HL-60 (cell line): ENCODE measurements around the gene GALNS.

Experiments
- DNase-seq, 2 experiments: peaks; one replicate each; pipeline ENCODE4 v3.0.0-alpha.2; 2010 to 2020; ENCODE audit warnings: low read depth in 1 of 2, low spot score in 1 of 2
- H3K27ac ChIP-seq: fragments of 250-450 bp; sonication (Bioruptor Pico); replicated peaks from 2 replicates; pipeline ENCODE4 v1.5.1; 2020; ENCODE audit warnings: mild to moderate bottlenecking, moderate library complexity
- H3K27me3 ChIP-seq: fragments of 250-450 bp; sonication (Bioruptor Pico); 2 replicates; pipeline ENCODE4 v1.5.1; 2021; ENCODE audit warnings: mild to moderate bottlenecking, moderate library complexity; ENCODE audit not compliant: insufficient read depth, poor library complexity, severe bottlenecking
- H3K4me3 ChIP-seq: replicated peaks from 2 replicates; pipeline ENCODE4 v1.5.1; 2011; ENCODE audit warnings: mild to moderate bottlenecking, control low read depth, low read length; ENCODE audit not compliant: insufficient read depth
- GABPA ChIP-seq: IDR thresholded peaks from 2 replicates; pipeline ENCODE4 v1.6.1; 2012; ENCODE audit warnings: low read depth
- POLR2AphosphoS5 ChIP-seq: IDR thresholded peaks from 2 replicates; pipeline ENCODE4 v1.6.1; 2012; ENCODE audit warnings: low read depth
- SPI1 ChIP-seq: IDR thresholded peaks from 2 replicates; pipeline ENCODE4 v1.6.1; 2012; ENCODE audit warnings: low read depth, mild to moderate bottlenecking, borderline replicate concordance
- long read RNA-seq: library from polyadenylated mRNA; unstranded; transcript quantifications from one replicate; pipeline ENCODE4 v2.0.0, GENCODE V29; 2020
- TF ChIP-seq, protein P1 (sequence below): IDR thresholded peaks from 2 replicates; pipeline ENCODE4 v1.6.1; 2012; ENCODE audit warnings: low read depth; ENCODE audit not compliant: insufficient replicate concordance
- TF ChIP-seq, protein P2 (sequence below): IDR thresholded peaks from one replicate; pipeline ENCODE4 v1.5.1; 2011; ENCODE audit warnings: low read length, control low read depth, inconsistent platforms; ENCODE audit not compliant: insufficient read depth

The GALNS gene, protein sequence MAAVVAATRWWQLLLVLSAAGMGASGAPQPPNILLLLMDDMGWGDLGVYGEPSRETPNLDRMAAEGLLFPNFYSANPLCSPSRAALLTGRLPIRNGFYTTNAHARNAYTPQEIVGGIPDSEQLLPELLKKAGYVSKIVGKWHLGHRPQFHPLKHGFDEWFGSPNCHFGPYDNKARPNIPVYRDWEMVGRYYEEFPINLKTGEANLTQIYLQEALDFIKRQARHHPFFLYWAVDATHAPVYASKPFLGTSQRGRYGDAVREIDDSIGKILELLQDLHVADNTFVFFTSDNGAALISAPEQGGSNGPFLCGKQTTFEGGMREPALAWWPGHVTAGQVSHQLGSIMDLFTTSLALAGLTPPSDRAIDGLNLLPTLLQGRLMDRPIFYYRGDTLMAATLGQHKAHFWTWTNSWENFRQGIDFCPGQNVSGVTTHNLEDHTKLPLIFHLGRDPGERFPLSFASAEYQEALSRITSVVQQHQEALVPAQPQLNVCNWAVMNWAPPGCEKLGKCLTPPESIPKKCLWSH
- long read RNA-seq, transcript GALNS-201 (14 exons, 2,363 nt), result major isoform, 10 of 31 reads
- long read RNA-seq, partial matches to known transcripts, result 4 of 31 reads
- long read RNA-seq, other reads (novel, unspliced or antisense), result 14 of 31 reads

DNA sequence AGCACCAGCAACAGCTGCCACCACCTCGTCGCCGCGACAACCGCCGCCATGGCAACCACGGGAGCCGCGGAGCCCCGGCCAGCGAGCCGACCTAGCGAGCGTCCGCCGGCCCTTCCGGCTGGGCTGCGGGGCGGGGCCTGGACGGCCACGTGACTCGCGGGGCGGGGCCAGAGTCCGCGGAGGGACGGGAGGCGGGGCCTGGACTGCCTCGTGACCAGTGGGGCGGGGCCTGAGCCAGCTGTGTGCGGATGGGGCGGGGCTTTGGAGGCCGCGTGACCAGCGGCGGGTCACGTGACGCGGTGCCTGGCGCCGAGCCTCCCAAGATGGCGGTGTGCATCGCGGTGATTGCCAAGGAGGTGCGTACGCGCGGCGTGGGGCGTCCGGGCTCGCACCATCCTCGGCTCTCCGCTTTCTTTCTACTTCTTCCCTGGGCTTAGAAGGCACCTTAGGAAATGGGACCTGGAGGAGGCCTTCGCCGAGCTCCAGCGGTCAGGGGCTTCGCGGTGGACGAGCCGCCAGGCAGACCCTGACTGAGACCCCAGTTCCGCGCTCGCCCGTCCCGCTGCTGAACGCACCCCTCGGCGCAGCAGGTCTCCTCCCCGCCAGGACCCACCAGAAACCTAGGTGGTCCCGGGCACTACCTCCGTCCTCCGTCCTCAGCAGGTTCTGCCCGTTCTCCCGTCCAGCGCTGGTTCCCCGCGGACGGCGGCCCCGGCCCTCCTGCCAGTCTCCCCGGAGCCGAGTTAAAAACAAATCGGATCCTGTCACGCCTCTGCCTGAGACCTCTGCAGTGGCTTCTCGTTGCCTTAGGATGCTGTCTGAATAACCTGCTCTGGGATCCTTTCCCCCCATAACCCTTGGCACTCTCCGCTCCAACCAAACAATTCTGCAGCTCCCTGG, at the start of gene GALNS, which contains the start of gene TRAPPC2L:
Gene GALNS, minus strand, starts transcription at position 120 of the 900 bp plus-strand sequence. Its CDS starts 70 bp downstream, at position 50.
Gene TRAPPC2L, plus strand, starts transcription at position 300 of the 900 bp plus-strand sequence. Its CDS starts 24 bp downstream, at position 324.
- Histone ChIP-seq H3K4me3 (peak within 1 kb of the TSS; percentile 62), H3K27ac (peak within 1 kb of the TSS; percentile 75), H3K27me3 (no peaks in the 10 kb centered on the region)
- TF ChIP-seq, protein P1, sequence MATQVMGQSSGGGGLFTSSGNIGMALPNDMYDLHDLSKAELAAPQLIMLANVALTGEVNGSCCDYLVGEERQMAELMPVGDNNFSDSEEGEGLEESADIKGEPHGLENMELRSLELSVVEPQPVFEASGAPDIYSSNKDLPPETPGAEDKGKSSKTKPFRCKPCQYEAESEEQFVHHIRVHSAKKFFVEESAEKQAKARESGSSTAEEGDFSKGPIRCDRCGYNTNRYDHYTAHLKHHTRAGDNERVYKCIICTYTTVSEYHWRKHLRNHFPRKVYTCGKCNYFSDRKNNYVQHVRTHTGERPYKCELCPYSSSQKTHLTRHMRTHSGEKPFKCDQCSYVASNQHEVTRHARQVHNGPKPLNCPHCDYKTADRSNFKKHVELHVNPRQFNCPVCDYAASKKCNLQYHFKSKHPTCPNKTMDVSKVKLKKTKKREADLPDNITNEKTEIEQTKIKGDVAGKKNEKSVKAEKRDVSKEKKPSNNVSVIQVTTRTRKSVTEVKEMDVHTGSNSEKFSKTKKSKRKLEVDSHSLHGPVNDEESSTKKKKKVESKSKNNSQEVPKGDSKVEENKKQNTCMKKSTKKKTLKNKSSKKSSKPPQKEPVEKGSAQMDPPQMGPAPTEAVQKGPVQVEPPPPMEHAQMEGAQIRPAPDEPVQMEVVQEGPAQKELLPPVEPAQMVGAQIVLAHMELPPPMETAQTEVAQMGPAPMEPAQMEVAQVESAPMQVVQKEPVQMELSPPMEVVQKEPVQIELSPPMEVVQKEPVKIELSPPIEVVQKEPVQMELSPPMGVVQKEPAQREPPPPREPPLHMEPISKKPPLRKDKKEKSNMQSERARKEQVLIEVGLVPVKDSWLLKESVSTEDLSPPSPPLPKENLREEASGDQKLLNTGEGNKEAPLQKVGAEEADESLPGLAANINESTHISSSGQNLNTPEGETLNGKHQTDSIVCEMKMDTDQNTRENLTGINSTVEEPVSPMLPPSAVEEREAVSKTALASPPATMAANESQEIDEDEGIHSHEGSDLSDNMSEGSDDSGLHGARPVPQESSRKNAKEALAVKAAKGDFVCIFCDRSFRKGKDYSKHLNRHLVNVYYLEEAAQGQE, result no peak
- TF ChIP-seq POLR2AphosphoS5 (no peak; the same call in 1 of the 2 replicates), GABPA (no peak), SPI1 (no peak)
- TF ChIP-seq, protein P2, sequence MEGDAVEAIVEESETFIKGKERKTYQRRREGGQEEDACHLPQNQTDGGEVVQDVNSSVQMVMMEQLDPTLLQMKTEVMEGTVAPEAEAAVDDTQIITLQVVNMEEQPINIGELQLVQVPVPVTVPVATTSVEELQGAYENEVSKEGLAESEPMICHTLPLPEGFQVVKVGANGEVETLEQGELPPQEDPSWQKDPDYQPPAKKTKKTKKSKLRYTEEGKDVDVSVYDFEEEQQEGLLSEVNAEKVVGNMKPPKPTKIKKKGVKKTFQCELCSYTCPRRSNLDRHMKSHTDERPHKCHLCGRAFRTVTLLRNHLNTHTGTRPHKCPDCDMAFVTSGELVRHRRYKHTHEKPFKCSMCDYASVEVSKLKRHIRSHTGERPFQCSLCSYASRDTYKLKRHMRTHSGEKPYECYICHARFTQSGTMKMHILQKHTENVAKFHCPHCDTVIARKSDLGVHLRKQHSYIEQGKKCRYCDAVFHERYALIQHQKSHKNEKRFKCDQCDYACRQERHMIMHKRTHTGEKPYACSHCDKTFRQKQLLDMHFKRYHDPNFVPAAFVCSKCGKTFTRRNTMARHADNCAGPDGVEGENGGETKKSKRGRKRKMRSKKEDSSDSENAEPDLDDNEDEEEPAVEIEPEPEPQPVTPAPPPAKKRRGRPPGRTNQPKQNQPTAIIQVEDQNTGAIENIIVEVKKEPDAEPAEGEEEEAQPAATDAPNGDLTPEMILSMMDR, result no peak
- DNase-seq, result peak; percentile 71 to 89

DNA sequence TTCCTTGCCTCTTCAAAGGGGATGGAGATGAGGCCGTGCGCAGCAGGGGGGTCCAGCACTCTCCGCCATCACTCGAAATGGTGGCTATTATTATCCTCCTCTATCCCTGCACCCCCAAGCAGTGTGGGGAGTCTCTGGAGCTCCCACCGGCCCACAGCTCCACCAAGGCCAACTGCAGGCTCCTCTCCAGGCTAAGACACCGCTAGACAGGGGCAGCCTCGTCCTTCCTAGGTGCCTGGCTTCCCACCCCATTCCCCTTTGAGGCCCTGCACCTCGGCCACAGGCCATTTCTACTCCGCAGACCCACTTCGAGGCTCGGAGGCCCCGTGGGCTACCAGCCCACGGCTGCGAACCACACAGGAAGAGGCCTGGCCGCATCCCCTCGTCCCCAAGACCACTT, 49.3 kb upstream of the GALNS start:
- TF ChIP-seq GABPA (no peak), SPI1 (no peak), POLR2AphosphoS5 (no peak)
- TF ChIP-seq, protein P2, result no peak
- TF ChIP-seq, protein P1, result no peak
- Histone ChIP-seq H3K4me3 (no peak overlapping the region), H3K27ac (no peak overlapping the region), H3K27me3 (no peaks in the 10 kb centered on the region)
- DNase-seq, result no peak

DNA sequence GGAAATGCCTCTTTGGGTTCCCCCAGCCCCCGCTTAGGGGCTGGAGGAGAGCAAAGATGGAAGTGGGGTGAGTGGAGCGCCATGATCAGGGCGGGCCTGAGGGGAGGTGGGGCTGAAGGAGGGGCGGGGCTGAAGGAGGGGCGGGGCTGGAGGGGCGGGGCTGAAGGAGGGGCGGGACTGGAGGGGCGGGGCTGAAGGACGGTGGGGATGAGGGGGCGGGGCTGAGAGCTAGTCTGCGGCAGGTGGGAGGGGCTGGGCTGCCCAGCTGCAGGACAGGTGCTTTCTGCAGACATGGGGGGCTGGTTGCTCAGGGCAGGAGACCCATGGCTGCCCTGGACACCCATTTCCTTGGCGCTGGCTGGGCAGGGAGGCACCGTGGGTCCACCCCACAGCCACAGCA, 48.8 kb upstream of the GALNS start:
- TF ChIP-seq POLR2AphosphoS5 (no peak), GABPA (no peak), SPI1 (no peak)
- TF ChIP-seq, protein P2, result no peak
- TF ChIP-seq, protein P1, result no peak
- H3K4me3 ChIP-seq, result no peak overlapping the region
- H3K27ac ChIP-seq, result no peak overlapping the region
- H3K27me3 ChIP-seq, result no peaks in the 10 kb centered on the region
- DNase-seq, result no peak
